ENCODE data around the gene CNOT4.

GRCh38 chr7:135382173-135382572 is 127.7 kb downstream of the CNOT4 start:
- TF ChIP-seq EZH2 (IDR thresholded peaks at IDR 0.05; ENCODE audit: borderline replicate concordance, low read depth, low read length, severe bottlenecking), result no peak
- TF ChIP-seq, protein P1, sequence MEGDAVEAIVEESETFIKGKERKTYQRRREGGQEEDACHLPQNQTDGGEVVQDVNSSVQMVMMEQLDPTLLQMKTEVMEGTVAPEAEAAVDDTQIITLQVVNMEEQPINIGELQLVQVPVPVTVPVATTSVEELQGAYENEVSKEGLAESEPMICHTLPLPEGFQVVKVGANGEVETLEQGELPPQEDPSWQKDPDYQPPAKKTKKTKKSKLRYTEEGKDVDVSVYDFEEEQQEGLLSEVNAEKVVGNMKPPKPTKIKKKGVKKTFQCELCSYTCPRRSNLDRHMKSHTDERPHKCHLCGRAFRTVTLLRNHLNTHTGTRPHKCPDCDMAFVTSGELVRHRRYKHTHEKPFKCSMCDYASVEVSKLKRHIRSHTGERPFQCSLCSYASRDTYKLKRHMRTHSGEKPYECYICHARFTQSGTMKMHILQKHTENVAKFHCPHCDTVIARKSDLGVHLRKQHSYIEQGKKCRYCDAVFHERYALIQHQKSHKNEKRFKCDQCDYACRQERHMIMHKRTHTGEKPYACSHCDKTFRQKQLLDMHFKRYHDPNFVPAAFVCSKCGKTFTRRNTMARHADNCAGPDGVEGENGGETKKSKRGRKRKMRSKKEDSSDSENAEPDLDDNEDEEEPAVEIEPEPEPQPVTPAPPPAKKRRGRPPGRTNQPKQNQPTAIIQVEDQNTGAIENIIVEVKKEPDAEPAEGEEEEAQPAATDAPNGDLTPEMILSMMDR (IDR thresholded peaks at IDR 0.05; ENCODE audit: borderline replicate concordance, extremely low read depth, low read length, poor library complexity, severe bottlenecking), result no peak

Measured in DND-41 (cell line).